CD4-positive, CD25-positive, alpha-beta regulatory T cell (primary cell): ENCODE data around the gene APBA2. TPM values are rescaled to one million over a fixed set of nuclear protein-coding genes. Genes with fewer than 3 reads are reported as not detected.

Experiments used
- ATAC-seq, 2 donors: fragments of 150-1000 bp; cut with Tn5 transposase; one replicate each; pipeline ENCODE4 v1.10.0; 2021; ENCODE audit warnings: low read depth in 2 of 2, moderate number of reproducible peaks in 2 of 2, moderate library complexity in 1 of 2
- DNase-seq, 3 donors: peaks; one replicate each; pipeline versions ENCODE4 v3.0.0 to v3.0.0-alpha.2; 2012 to 2022; ENCODE audit warnings: mixed read lengths in 1 of 3
- H3K27ac ChIP-seq: one replicate; pipeline ENCODE4 v1.7.0; 2013; ENCODE audit warnings: mild to moderate bottlenecking, low read length; ENCODE audit not compliant: insufficient read depth, poor library complexity, severe bottlenecking
- H3K27me3 ChIP-seq: one replicate; pipeline ENCODE4 v1.7.0; 2013; ENCODE audit warnings: low read length; ENCODE audit not compliant: control insufficient read depth, insufficient read depth
- H3K36me3 ChIP-seq: one replicate; pipeline ENCODE4 v1.7.0; 2013; ENCODE audit warnings: mild to moderate bottlenecking, low read length, moderate library complexity; ENCODE audit not compliant: control insufficient read depth, insufficient read depth
- H3K4me1 ChIP-seq: 2 replicates; pipeline ENCODE4 v1.7.0; 2013; ENCODE audit warnings: mild to moderate bottlenecking, low read length; ENCODE audit not compliant: insufficient read depth, control insufficient read depth, poor library complexity, severe bottlenecking
- H3K4me3 ChIP-seq: one replicate; pipeline ENCODE4 v1.7.0; 2013; ENCODE audit warnings: low read depth, mild to moderate bottlenecking, low read length, moderate library complexity
- H3K9me3 ChIP-seq, 2 experiments: 1 replicate in 1 of 2; 2 replicates in 1 of 2; pipeline ENCODE4 v1.7.0; 2013; ENCODE audit warnings: low read length in 2 of 2, mild to moderate bottlenecking in 1 of 2, moderate library complexity in 1 of 2; ENCODE audit not compliant: control insufficient read depth in 2 of 2
- H3K27ac Mint-ChIP-seq, 3 donors: one replicate each; pipeline ENCODE4 v1.8.0; 2020 to 2022; ENCODE audit warnings: mild to moderate bottlenecking in 3 of 3, mixed read lengths in 3 of 3, moderate library complexity in 2 of 3
- H3K27me3 Mint-ChIP-seq: one replicate; pipeline ENCODE4 v1.8.0; 2022; ENCODE audit warnings: mild to moderate bottlenecking, mixed read lengths
- H3K36me3 Mint-ChIP-seq: one replicate; pipeline ENCODE4 v1.8.0; 2020; ENCODE audit warnings: mixed read lengths
- H3K4me1 Mint-ChIP-seq, 4 donors: one replicate each; pipeline ENCODE4 v1.8.0; 2020 to 2022; ENCODE audit warnings: mixed read lengths in 4 of 4, mild to moderate bottlenecking in 1 of 4
- H3K4me3 Mint-ChIP-seq, 4 donors: one replicate each; pipeline ENCODE4 v1.8.0; 2020 to 2022; ENCODE audit warnings: mild to moderate bottlenecking in 4 of 4, mixed read lengths in 4 of 4, moderate library complexity in 3 of 4
- H3K9me3 Mint-ChIP-seq, 7 donors: one replicate each; pipeline ENCODE4 v1.8.0; 2020 to 2022; ENCODE audit warnings: mixed read lengths in 7 of 7, mild to moderate bottlenecking in 3 of 7, moderate library complexity in 2 of 7
- polyA plus RNA-seq, 4 donors: library from polyadenylated mRNA; unstranded; fragments of 300-500 nt; fragmentation: Illumina TruSeq; gene quantifications; one replicate each; pipeline ENCODE4 v1.2.3, GENCODE V29; 2021
- total RNA-seq: library from RNA; stranded (reverse); gene quantifications from one replicate; pipeline ENCODE4 v1.2.3, GENCODE V29; 2022

Gene APBA2
- total and polyA plus RNA-seq, 5 donors from 2014 or later, result 8.6 to 24.2 (median 13.9) TPM

GRCh38 chr15:28980709-28981350 is 95.1 kb downstream of the APBA2 start:
- no peaks in the 10 kb centered on the region for H3K9me3 Mint-ChIP-seq
- peaks cover 0 to 20% (median 0%) of the 10 kb centered on the region in 4 donors for H3K4me1 Mint-ChIP-seq
- no peak overlapping the region for H3K27ac Mint-ChIP-seq
- Histone ChIP-seq H3K27me3 (no peaks in the 10 kb centered on the region), H3K4me3 (no peak overlapping the region), H3K27ac (no peak overlapping the region), H3K4me1 (no peaks in the 10 kb centered on the region), H3K9me3 (no peaks in the 10 kb centered on the region), H3K36me3 (no peaks in the 10 kb centered on the region)
- DNase-seq (no peak), ATAC-seq (no peak)
- peaks cover 8% of the 10 kb centered on the region for H3K27me3 Mint-ChIP-seq
- H3K36me3 Mint-ChIP-seq, result peaks cover 4% of the 10 kb centered on the region
- H3K4me3 Mint-ChIP-seq, result no peak overlapping the region

- no peak for ATAC-seq
- no peak overlapping the region for H3K27ac ChIP-seq
- Mint-ChIP-seq H3K27ac (no peak overlapping the region), H3K36me3 (peaks cover 4% of the 10 kb centered on the region), H3K9me3 (no peaks in the 10 kb centered on the region), H3K27me3 (peaks cover 8% of the 10 kb centered on the region), H3K4me3 (no peak overlapping the region), H3K4me1 (peaks cover 0 to 24% (median 0%) of the 10 kb centered on the region in 4 donors)
- H3K4me3 ChIP-seq, result no peak overlapping the region
- H3K36me3 ChIP-seq, result no peaks in the 10 kb centered on the region
- H3K4me1 ChIP-seq, result no peaks in the 10 kb centered on the region
- H3K27me3 ChIP-seq, result no peaks in the 10 kb centered on the region
- no peak for DNase-seq
- H3K9me3 ChIP-seq, result no peaks in the 10 kb centered on the region
Measured at GRCh38 chr15:28981351-28981720, 95.6 kb downstream of the APBA2 start.

GRCh38 chr15:28981921-28982320 is 96.1 kb downstream of the APBA2 start:
- no peak overlapping the region for H3K4me3 ChIP-seq
- H3K4me1 Mint-ChIP-seq, result peaks cover 0 to 24% (median 0%) of the 10 kb centered on the region in 4 donors

GRCh38 chr15:28982886-28983285 is 97.1 kb downstream of the APBA2 start:
- Histone ChIP-seq H3K4me3 (no peak overlapping the region), H3K27ac (no peak overlapping the region), H3K27me3 (no peaks in the 10 kb centered on the region), H3K36me3 (no peaks in the 10 kb centered on the region), H3K4me1 (no peaks in the 10 kb centered on the region), H3K9me3 (no peaks in the 10 kb centered on the region)
- Mint-ChIP-seq H3K4me3 (no peak overlapping the region), H3K9me3 (peaks cover 0 to 6% (median 0%) of the 10 kb centered on the region in 7 donors), H3K27ac (no peak overlapping the region), H3K36me3 (peaks cover 8% of the 10 kb centered on the region), H3K27me3 (peaks cover 8% of the 10 kb centered on the region), H3K4me1 (peaks cover 0 to 24% (median 0%) of the 10 kb centered on the region in 4 donors)
- no peak for DNase-seq
- no peak for ATAC-seq

More at GRCh38 chr15:28981921-28982320, 96.1 kb downstream of the APBA2 start:
- Histone ChIP-seq H3K4me1 (no peaks in the 10 kb centered on the region), H3K27ac (no peak overlapping the region), H3K36me3 (no peaks in the 10 kb centered on the region), H3K9me3 (no peaks in the 10 kb centered on the region), H3K27me3 (no peaks in the 10 kb centered on the region)
- no peak for DNase-seq
- Mint-ChIP-seq H3K27ac (no peak overlapping the region), H3K27me3 (peaks cover 8% of the 10 kb centered on the region), H3K36me3 (peaks cover 4% of the 10 kb centered on the region), H3K9me3 (peaks cover 0 to under 1% (median 0%) of the 10 kb centered on the region in 7 donors), H3K4me3 (no peak overlapping the region)
- no peak for ATAC-seq

GRCh38 chr15:28983432-28984311 is 97.9 kb downstream of the APBA2 start:
- Mint-ChIP-seq H3K9me3 (peaks cover 0 to 6% (median 0%) of the 10 kb centered on the region in 7 donors), H3K4me1 (peaks cover 0 to 20% (median 0%) of the 10 kb centered on the region in 4 donors), H3K4me3 (no peak overlapping the region), H3K27me3 (peaks cover 8% of the 10 kb centered on the region), H3K36me3 (peaks cover 8% of the 10 kb centered on the region), H3K27ac (no peak overlapping the region)
- Histone ChIP-seq H3K36me3 (no peaks in the 10 kb centered on the region), H3K27ac (no peak overlapping the region), H3K4me3 (no peak overlapping the region), H3K9me3 (no peaks in the 10 kb centered on the region), H3K4me1 (no peaks in the 10 kb centered on the region), H3K27me3 (no peaks in the 10 kb centered on the region)
- ATAC-seq, result no peak
- no peak for DNase-seq

GRCh38 chr15:28984421-28985315 is 98.9 kb downstream of the APBA2 start:
- H3K4me1 Mint-ChIP-seq, result peaks cover 0 to 20% (median 0%) of the 10 kb centered on the region in 4 donors
- Histone ChIP-seq H3K36me3 (no peaks in the 10 kb centered on the region), H3K27me3 (no peaks in the 10 kb centered on the region), H3K9me3 (no peaks in the 10 kb centered on the region), H3K4me3 (no peak overlapping the region), H3K4me1 (no peaks in the 10 kb centered on the region), H3K27ac (no peak overlapping the region)
- peaks cover 8% of the 10 kb centered on the region for H3K27me3 Mint-ChIP-seq
- DNase-seq (no peak), ATAC-seq (peak; percentile 27 to 29)
- H3K27ac Mint-ChIP-seq, result no peak overlapping the region
- H3K9me3 Mint-ChIP-seq, result peaks cover 0 to 6% (median 0%) of the 10 kb centered on the region in 7 donors
- H3K4me3 Mint-ChIP-seq, result peak overlapping the region in 1 of 4 donors; percentile 44
- peaks cover 8% of the 10 kb centered on the region for H3K36me3 Mint-ChIP-seq

GRCh38 chr15:28985316-28985645 is 99.5 kb downstream of the APBA2 start:
- ATAC-seq, result no peak

More at GRCh38 chr15:28985316-28985645, 99.5 kb downstream of the APBA2 start:
- Mint-ChIP-seq H3K27me3 (peaks cover 8% of the 10 kb centered on the region), H3K9me3 (peaks cover 0 to 6% (median 0%) of the 10 kb centered on the region in 7 donors), H3K36me3 (peaks cover 8% of the 10 kb centered on the region), H3K4me3 (peak overlapping the region in 1 of 4 donors; percentile 44), H3K4me1 (peaks cover 0 to 19% (median 0%) of the 10 kb centered on the region in 4 donors), H3K27ac (no peak overlapping the region)
- Histone ChIP-seq H3K27ac (no peak overlapping the region), H3K36me3 (no peaks in the 10 kb centered on the region), H3K4me3 (no peak overlapping the region), H3K27me3 (no peaks in the 10 kb centered on the region), H3K4me1 (no peaks in the 10 kb centered on the region), H3K9me3 (no peaks in the 10 kb centered on the region)
- DNase-seq, result no peak
